H4 (cell line): ENCODE data around the gene CHMP1A. TPM values are rescaled to one million over a fixed set of nuclear protein-coding genes. Genes with fewer than 3 reads are reported as not detected.

Experiments
- DNase-seq: peaks from one replicate; pipeline ENCODE4 v3.0.0-alpha.2; 2015; ENCODE audit warnings: low spot score
- total RNA-seq: library from RNA; depleted of rRNA; stranded (reverse); fragments of >200 nt; shearing (Covaris generic); gene quantifications from 2 replicates; pipeline ENCODE4 v1.2.3, GENCODE V29; 2014

Gene CHMP1A
- total RNA-seq, 1 experiment from 2014 or later, result 70.7 TPM

DNA sequence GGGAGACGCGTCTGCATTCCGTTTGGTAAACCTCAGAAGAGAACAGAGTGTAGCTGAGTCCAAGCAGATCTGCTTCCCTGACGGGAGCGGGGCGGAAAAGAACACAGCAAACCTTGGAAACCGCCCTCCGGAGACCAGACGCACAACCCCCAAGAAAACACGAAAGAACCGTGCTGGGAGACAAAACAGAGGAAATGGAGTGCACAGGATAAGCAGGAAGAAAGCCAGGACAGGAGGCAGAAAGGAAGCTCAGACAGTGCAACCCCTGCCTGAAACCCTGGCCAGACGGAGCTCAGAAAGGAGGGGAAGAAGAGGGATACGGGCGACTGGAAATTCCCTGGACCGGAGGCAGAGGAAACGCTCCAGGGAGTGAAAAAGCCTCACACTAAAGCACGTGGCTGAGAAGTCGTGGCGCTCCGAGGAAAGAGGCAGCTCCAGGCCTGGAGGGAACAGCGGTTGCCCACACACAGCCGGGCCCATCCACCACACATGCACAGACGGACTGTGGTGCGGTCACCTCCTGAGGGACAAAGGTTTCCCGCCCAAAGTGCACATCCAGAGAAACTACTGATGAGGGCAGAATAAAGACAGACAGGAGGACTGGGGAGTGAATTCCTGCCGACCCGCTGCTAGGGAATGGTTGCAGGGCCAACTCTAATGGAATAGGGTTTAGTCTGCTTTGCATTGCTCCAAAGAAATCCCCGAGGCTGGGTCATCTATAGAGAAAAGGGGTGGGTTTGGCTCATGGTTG, 33.8 kb downstream of the CHMP1A start:
- DNase-seq, result no peak

DNA sequence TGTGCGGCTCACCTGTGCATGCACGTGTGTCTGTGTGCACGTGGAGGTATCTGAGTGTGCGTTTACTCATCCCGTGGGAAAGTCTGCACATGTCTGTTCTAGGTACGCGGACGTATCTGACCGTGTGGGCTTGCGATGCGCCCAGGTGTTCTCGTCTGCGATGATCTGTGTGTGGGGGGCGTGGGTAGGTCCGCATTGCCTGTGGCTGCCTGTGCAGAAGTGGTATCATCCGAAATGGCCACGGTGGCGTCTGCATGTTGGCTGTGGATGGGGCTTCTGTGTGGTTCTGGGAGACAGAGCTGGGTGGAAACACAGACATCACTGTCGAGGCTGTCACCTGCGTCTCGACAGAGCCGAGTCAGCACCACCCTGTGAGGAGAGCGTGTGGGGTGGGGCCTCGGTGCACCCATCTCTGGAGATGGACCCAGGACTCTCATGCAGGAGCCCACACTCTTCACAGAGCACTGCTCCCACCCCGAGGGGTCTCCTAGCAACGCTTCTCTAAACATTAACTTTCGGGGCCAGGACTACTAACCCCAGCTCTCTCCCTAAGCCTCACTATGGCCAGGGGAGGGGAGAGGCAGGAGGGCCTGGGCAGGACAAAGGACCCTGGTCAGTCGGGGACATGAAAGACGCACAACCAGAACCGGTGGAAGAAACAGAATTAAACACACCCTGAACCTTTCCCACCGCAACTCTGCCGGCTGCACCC, 35.7 kb downstream of the CHMP1A start:
- no peak for DNase-seq

DNA sequence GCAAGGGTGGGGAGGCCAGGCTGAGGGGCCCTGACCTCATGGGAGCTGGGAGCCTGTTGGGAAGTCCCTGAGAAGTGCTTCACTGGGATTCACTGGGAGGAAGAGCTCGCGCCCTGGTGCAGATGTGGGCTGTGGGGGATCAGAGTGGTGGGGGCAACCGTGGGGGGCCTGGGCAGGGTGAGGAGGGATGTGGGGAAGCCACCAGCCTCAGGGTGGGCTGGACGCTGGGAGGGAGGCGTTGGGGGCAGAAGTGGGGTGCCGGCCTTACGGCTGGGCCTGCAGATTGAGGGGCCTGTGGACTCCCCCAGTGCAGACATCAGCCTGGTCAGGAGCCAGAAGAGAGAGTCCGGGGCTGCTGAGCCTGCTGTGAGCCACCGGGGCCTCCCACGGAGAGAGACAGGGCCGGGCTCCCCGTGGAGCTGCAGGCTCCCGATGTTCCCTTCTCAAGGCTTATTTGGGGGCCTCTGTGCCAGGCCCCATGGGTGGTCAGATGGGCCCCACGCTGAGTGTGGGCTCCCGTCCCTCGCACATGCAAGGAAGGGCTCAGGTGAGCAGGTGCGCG, 36.3 kb downstream of the CHMP1A start:
- no peak for DNase-seq

DNA sequence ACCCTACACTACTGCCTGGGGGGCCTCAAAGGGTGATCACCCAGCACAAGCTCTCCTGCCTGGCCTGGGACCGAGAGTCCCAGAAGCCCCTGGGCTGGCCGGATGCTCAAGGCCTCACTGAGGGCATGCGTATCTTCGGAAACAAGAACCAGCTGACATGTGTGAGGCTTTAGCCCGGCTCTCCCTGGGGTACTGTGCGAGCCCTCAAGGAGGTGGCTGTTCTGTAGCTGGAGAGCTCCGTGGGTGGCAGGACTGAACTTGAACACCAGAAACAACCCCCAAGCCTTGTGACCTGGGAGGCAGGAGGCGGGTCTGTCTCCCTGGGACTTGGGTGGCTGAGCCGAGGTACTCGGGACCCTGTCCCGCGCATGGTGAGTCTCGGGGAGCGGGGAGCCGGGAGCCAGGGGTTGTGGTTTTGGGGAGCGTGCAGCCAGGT, 37.1 kb downstream of the CHMP1A start:
- DNase-seq, result no peak

DNA sequence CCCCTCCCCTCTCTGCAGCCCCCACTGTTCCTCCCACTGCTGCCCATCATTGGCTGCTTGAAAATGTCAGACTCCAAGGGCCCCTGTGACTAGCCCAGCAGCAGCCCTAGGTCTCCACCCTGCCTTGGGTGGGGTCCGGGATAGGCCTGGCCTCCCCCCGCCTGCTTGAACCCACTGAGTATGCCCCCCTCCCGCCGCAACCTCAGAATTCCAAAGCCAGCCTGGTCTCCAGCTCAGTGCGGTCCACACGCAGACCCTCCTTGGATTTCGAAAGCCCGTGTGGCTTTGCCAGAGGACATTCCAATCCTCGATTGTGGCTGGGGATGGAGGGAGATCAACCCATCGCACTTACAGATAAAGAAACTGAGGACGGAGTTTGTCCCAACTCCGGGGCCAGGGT, 37.7 kb downstream of the CHMP1A start:
- no peak for DNase-seq

DNA sequence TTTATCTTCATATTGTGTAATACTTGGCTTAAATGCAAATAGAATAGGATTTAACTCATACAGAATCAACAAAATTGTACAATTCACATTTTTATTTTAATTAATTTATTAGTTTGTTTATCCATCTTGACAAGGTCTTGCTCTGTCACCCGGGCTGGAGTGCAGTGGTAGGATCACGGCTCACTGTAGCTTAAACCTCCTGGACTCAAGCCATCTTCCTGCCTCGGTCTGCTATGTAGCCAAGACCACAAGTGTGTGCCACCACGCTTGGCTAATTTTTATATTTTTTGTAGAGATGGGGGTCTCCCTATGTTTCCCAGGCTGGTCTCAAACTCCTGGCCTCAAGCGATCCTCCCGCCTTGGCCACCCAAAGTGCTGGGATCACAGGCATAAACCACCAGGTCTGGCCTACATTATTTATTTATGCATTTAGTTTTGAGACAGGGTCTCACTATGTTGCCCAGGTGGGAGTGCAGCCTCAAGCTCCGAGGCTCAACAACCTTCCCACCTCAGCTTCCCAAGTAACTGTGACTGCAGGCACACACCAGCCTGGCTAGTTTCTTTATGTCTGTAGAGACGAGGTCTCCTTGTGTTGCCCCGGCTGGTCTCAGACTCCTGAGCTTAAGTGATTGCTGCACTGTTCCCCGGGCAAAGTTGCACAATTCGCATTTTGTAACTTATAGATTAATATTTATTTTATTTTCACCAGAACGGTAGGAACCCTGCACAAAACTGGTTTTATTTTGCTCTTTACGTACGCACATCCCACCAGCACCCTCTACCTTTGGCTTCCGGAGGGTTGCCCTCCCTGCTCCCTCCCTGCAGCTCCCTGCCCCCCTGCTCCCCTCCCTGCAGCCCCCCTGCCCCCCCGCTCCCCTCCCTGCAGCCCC, 39.2 kb downstream of the CHMP1A start:
- DNase-seq, result no peak

DNA sequence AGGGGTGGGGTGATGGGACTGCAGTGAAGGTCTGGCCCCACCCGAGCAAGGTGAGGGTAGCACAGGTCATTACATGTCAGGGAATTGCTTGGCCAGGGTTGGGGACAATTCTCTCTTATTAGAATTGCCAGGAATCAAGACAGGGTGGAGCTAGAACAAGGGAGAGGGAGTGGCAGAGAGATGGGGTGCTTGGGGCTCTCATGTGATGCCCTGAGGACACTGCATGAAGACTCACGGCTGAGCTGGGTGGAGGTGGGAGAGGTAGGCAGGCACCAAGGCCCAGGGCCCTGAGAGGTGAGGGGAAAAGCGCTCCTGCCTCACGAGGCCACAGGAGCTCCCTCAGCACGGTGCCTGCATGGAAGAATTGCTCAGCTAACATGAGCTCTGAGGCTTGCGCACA, 40.5 kb downstream of the CHMP1A start:
- DNase-seq, result no peak

DNA sequence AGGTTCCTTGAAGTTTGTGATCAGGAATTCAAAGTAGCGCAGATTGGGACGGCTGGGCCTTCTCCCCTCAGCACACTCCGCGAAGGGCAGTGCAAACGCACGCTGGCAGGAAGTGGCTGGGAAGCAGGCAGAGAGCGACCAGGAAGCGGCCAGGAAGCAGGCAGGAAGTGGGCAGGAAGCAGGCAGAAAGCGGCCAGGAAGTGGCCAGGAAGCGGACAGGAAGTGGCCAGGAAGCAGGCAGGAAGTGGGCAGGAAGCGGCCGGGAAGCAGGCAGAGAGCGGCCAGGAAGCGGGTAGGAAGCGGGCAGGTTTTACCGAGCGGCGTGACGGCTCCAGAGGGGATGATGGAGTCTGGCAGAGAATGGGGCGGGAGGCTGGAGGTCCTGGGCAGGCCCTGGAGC, 40.9 kb downstream of the CHMP1A start:
- DNase-seq, result no peak

DNA sequence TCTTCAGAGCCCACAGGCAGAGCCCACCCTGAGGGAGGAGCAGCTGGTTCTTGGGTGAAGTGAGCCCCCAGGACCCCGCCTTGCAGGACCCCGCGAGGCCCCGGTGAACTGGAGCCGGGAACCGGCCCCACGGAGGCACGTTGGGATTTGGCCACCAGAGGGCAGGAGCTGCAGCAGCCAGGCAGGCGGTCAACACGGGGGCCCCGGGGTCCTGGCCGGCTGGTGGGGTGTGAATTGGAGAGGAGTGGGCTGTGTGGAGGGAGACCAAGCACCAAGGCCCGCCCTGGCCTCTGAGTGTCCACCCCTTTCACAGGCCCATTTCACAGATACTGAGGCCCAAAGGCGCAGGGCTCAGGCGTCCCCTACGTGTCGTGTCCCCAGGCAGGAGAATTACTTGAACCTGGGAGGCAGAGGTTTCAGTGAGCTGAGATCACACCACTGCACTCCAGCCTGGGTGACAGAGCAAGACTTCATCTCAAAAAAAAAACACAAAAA, 41.9 kb downstream of the CHMP1A start:
- DNase-seq, result no peak

DNA sequence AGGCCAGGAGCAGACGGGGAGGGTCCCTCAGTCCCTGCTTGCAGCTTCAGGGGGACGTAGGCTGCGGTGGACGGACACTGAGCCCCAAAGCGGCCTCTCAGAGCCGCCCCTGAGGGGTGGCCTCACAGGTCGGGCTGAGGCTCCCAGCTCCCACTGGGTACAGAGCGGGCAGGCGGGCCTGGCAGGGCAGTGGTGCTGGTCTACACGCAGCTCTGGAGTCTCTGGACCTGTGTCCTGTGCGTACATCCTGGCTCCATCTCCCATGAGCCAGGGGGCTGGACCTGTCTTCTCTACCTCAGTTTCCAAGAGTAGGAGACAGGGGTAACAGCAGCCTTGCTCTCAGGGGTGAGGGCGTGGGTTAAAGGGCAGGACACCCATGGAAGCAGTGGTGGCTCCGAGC, 42.3 kb downstream of the CHMP1A start:
- DNase-seq, result no peak

DNA sequence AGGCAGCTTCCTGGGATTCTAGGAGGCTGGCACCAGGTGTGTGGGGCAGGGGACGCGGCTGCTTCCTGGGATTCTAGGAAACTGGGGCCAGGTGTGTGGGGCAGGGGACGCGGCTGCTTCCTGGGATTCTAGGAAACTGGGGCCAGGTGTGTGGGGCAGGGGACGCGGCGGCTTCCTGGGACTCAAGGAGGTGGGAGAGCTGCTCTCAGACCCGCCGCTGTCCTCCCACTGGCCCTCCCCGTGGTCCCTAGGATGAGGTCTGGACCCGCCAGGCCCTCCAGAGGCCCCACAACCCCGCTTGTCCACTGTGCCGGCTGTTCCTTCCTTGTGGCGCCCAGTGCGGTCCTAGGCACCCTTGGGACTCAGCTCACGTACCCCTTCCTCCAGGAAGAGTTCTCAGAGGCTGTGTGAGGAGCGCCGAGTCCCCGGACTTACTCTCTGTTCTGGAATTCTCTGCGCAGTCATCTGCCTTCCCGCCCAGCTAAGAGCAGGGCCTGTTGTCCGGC, 43.5 kb downstream of the CHMP1A start:
- DNase-seq, result no peak

DNA sequence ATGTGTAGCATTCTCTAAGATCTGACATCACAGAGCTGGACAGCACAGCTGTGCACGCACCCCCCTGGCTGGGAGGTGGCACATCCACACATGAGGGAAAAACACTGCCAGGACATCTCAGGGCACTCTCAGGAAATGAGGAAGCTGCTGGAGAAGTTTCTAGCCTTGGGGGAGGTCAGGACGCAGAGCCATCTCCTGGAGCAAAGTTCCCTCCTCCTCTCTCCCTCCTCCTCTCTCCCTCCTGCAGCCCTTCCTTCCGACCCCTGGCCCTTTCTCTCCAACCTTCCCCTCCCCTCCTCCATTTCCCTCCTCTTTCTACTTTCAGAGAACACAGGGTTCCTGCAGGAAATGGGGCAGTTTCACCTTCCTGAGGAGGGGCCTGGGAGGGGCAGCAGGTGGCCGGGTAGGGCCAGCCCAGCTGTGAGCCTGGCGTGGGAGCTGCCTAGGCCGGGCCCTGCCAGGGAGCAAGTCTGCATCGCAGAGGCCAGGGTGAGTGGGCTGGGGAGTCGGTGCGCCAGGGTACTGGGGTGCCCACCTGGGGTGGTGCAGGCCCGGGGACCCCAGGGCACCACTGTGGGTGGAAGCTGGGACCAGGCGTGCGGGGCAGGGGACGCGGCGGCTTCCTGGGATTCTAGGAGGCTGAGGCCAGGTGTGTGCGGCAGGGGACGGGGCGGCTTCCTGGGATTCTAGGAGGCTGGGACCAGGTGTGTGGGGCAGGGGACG, 44.1 kb downstream of the CHMP1A start, which contains the start of gene DPEP1:
DPEP1 (plus strand) TSS at position 412 of the 723 bp plus-strand sequence. CDS start 16,769 bp downstream, outside the sequence.
- DNase-seq, result no peak

DNA sequence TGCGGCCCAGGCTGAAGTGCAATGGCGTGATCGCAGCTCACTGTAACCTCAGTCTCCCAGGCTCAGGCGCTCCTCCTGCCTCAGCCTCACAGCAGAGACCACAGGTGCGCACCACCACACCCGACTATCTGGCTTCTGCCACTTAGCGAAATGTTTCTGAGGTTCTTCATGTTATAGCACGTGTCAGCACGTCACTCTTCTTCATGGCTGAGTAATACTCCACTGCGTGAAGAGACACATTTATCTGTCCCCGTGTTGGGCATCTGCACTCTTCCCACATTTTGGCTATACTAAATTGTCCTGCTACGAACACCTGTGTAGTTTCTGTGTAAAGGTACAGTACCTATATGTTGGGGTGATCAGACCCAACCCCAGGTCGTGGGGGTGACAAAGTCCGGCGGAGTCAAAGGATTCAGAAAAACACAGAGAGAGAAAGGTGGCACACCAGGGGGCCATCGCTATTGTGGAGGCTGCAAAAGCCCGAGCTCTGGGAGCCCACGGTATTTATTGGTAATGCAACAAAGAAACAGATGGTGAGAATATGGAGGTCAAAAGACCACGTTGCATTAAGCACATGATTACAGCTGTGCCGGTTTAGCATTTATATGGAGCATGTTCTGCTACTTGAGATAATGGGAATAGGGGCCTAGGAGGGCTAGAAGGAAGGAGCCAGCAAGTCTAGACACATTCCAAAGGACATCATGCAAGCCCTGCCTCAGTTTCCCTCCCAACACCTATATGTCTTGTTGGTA, 44.9 kb downstream of the CHMP1A start:
- DNase-seq, result no peak

DNA sequence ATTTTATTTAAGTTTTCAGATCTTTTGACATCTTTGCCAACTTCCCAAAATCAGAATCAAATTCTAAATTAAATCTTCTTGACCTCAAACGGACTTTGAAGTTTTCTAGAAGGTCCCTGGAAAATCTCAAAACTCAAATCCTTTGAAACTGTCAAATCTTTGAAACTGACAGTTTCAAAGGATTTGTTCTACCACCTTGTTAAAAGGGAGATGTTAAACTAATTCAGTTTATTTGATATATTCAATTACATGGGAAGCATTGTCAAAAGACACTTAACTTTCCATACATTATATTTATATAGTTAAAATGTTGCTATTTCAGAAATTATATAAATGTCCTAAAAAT, 47.4 kb downstream of the CHMP1A start:
- no peak for DNase-seq

DNA sequence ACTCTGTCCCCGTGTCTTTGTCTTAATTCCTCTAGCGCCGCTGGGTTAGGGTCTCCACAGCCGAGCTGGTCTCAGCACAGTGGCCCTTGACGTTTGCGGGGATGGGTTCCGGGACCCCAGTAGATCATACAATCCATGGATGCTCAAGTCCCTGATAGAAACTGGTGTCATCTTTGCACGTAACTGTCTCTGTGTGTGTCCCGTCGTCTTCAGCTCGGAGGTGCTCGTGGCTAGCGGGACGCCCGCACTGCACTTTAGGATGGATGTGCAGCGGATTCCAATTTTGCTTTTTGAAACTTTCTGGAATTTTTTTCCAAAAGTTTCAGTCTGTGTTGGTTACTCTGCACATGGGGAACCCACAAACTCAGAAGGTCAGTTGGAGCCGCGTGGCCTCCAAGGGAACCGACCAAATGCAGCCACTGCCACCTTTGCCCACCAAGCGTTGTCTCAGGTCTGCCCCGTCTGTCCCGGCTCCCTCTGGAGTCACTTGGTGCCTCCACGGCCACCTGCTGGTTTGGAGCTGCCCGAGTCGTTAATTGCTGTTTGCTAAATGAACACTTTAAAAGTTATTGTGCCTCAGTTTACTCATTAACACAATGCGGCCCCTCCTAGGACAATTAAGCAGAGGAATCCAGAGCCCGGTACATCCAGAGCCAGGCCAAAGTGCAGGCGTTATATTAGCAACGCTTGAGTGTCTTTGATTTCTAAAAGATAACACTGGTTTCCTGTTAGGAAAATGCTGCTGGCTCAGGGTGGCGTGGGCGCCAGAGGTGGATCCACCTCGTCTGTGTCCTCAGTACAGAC, 49.4 kb downstream of the CHMP1A start:
- no peak for DNase-seq

DNA sequence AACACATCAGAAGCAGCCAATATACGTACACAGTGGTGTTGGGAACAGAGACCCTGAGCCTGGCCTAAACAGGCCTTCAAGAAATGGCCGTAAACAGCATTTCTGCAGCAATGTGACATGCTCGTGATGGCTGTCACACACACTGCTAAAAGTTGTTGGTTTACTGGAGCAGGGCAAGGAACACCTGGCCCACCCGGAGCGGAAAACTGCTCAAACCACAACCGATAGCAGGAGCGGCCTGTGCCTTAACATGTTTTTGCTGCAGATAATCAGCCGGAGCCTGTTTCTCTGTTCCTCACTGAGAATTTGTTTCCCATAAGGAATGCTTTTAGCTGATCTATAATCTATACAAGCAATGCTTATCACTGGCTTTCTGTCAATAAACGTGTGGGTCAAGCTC, 50.1 kb downstream of the CHMP1A start:
- DNase-seq, result no peak

DNA sequence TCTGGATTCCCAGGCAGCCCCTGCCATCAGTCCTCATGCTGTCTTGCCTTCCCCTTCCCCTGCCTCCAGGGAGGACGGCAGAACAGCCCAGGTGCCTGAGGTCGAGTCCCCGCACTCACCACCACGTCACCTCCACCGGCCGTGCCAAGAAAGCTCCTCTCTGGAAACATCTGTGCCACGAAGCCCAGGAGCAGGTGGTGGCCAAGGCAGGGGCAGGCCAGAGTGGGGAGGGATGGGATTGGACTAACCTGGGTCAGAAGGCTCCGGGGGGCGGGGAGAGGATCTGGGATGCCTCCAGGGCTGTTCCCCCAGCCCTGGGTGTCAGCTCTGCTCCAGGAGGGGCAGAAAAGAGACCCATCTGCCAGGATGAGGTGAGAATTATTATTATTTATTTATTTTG, 51.5 kb downstream of the CHMP1A start:
- no peak for DNase-seq

DNA sequence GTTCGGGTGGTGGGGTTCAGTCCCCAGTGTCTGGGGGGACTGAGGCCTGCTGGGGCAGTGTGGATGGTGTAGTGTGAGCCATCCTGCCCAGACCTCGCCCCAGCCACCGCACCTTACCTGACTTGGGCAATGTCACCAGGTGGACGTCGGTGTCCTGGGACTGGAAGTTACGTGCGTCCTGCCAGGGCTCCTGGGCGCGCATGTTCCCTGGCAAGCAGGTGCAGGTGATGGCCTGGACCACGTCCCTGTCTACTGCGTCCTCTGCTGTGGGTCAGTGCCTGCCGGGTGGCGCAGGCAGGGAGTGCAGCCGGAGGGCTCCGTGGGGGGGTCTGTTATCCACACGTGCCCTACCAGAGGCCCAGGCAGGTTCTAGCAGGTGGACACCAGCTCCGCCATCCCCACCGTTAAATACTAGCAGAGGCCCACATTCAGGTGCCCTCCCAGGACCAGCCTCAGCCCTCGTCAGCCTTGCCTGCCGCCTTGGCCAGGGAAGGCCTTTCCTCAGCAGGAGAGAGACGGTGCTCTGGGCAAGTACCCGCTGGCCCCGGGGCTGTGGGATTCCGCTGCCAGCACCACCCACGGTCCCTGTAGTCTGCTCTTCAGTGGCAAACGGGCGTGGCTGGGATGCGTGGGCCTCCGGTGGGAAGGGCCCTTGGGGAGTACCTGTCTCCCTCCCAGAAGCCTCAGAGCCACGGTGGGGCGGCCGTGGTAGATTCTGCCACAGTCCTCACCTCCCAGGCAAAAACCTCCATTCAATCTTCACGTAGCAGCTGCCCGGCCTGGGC, 52.1 kb downstream of the CHMP1A start:
- no peak for DNase-seq

DNA sequence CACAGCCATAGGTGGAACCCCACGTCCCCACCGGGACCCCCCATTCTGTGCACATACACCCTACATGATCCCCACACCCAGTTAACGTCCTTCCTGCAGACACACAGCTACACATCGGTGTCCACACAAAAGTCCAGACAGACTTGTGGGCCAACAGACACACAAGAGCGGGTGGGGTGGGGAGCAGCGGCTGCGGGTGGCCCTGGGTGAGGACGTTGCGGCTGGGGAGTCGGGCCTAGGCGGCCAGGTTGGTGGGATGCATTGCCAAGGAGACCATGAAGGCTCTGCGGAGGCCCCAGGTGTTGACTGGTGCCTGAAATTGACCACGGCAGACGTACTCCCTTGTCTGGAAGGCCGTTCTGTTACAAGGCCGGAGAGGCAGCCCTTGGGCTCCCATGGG, 52.7 kb downstream of the CHMP1A start:
- DNase-seq, result no peak
